CD14-positive monocyte (primary cell): ENCODE data around the gene IRAK1. TPM values are rescaled to one million over a fixed set of nuclear protein-coding genes. Genes with fewer than 3 reads are reported as not detected.

ENCODE experiments used
- DNase-seq, 3 donors: peaks; one replicate each; pipeline ENCODE4 v3.0.0-alpha.2; 2011 to 2022
- H2AFZ ChIP-seq: 2 replicates; pipeline ENCODE4 v1.6.0; 2012; ENCODE audit warnings: mild to moderate bottlenecking, low read depth, low read length, inconsistent platforms; ENCODE audit not compliant: insufficient read depth, poor library complexity, severe bottlenecking
- H3K27ac ChIP-seq, 2 donors: 1 replicate in 1 of 2; 2 replicates in 1 of 2; pipeline ENCODE4 v1.5.1; 2012 to 2013; ENCODE audit warnings: low read length in 2 of 2, control low read depth in 1 of 2, inconsistent platforms in 1 of 2, low read depth in 1 of 2, mild to moderate bottlenecking in 1 of 2
- H3K27me3 ChIP-seq, 2 donors: one replicate each; pipeline versions ENCODE4 v1.6.0 to v1.6.1; 2011 to 2013; ENCODE audit warnings: low read length in 2 of 2; ENCODE audit not compliant: control insufficient read depth in 2 of 2, insufficient read depth in 2 of 2
- H3K36me3 ChIP-seq, 2 donors: replicated peaks in 1 of 2; 1 replicate in 1 of 2; 2 replicates in 1 of 2; pipeline versions ENCODE4 v1.5.1 to v1.6.1; 2012 to 2013; ENCODE audit warnings: low read length in 2 of 2, control low read depth in 1 of 2, inconsistent platforms in 1 of 2, mild to moderate bottlenecking in 1 of 2; ENCODE audit not compliant: insufficient read depth in 2 of 2, control insufficient read depth in 1 of 2
- H3K4me1 ChIP-seq, 2 donors: 1 replicate in 1 of 2; 2 replicates in 1 of 2; pipeline versions ENCODE4 v1.5.1 to v1.6.1; 2012 to 2013; ENCODE audit warnings: low read length in 2 of 2, control low read depth in 1 of 2, inconsistent platforms in 1 of 2, mild to moderate bottlenecking in 1 of 2, moderate library complexity in 1 of 2; ENCODE audit not compliant: insufficient read depth in 2 of 2, control insufficient read depth in 1 of 2
- H3K4me2 ChIP-seq: replicated peaks from 2 replicates; pipeline ENCODE3; 2012; ENCODE audit warnings: low read length, moderate library complexity, mild to moderate bottlenecking; ENCODE audit not compliant: poor library complexity, severe bottlenecking; ENCODE audit errors: extremely low read depth
- H3K4me3 ChIP-seq, 3 experiments: fragments of 200-600 bp in 1 of 3; sonication (generic) in 1 of 3; replicated peaks in 1 of 3; 1 replicate in 2 of 3; 2 replicates in 1 of 3; pipeline ENCODE4 v1.5.1; 2011 to 2013; ENCODE audit warnings: low read length in 3 of 3, mild to moderate bottlenecking in 3 of 3, control low read depth in 2 of 3, low read depth in 2 of 3, inconsistent platforms in 1 of 3, moderate library complexity in 1 of 3
- H3K79me2 ChIP-seq: 2 replicates; pipeline ENCODE4 v1.6.0; 2012; ENCODE audit warnings: mild to moderate bottlenecking, control low read depth, inconsistent platforms, low read length, moderate library complexity; ENCODE audit not compliant: insufficient read depth
- H3K9ac ChIP-seq: 2 replicates; pipeline ENCODE4 v1.6.0; 2017; ENCODE audit warnings: low read length, mild to moderate bottlenecking; ENCODE audit not compliant: insufficient read depth, poor library complexity, severe bottlenecking
- H3K9me3 ChIP-seq, 2 donors: replicated peaks in 1 of 2; 1 replicate in 1 of 2; 2 replicates in 1 of 2; pipeline versions ENCODE4 v1.5.1 to v1.6.1; 2012 to 2013; ENCODE audit warnings: low read length in 2 of 2, control low read depth in 1 of 2; ENCODE audit not compliant: control insufficient read depth in 1 of 2, insufficient read depth in 1 of 2
- H4K20me1 ChIP-seq: 2 replicates; pipeline ENCODE4 v1.6.0; 2012; ENCODE audit warnings: mild to moderate bottlenecking, low read length, control low read depth, moderate library complexity; ENCODE audit not compliant: insufficient read depth
- H3K27ac Mint-ChIP-seq, 7 donors: one replicate each; pipeline ENCODE4 v1.8.0; 2020; ENCODE audit warnings: mild to moderate bottlenecking in 7 of 7, mixed read lengths in 7 of 7, moderate library complexity in 6 of 7, inconsistent platforms in 2 of 7
- H3K27me3 Mint-ChIP-seq, 3 donors: one replicate each; pipeline ENCODE4 v1.8.0; 2021 to 2022; ENCODE audit warnings: low read depth in 3 of 3, mild to moderate bottlenecking in 3 of 3, mixed read lengths in 3 of 3, moderate library complexity in 3 of 3, inconsistent platforms in 1 of 3
- H3K36me3 Mint-ChIP-seq, 2 donors: one replicate each; pipeline ENCODE4 v1.8.0; 2020; ENCODE audit warnings: mixed read lengths in 2 of 2, inconsistent platforms in 1 of 2, mild to moderate bottlenecking in 1 of 2
- H3K4me1 Mint-ChIP-seq: one replicate; pipeline ENCODE4 v1.8.0; 2020; ENCODE audit warnings: mild to moderate bottlenecking, mixed read lengths
- H3K4me3 Mint-ChIP-seq, 2 donors: one replicate each; pipeline ENCODE4 v1.8.0; 2020; ENCODE audit warnings: mild to moderate bottlenecking in 2 of 2, mixed read lengths in 2 of 2, moderate library complexity in 1 of 2
- H3K9me3 Mint-ChIP-seq, 7 donors: one replicate each; pipeline ENCODE4 v1.8.0; 2020 to 2022; ENCODE audit warnings: mixed read lengths in 7 of 7, mild to moderate bottlenecking in 6 of 7, moderate library complexity in 6 of 7, inconsistent platforms in 2 of 7
- CTCF ChIP-seq: fragments of 200-600 bp; IDR thresholded peaks from one replicate; pipeline ENCODE4 v1.8.0; 2022; ENCODE audit warnings: antibody characterized with exemption, mild to moderate bottlenecking
- WGBS: methylation state at CpG from one replicate; pipeline ENCODE4 v1.1.5; 2013; ENCODE audit warnings: missing lambda C conversion rate; ENCODE audit not compliant: insufficient coverage; 5-methylcytosine and 5-hydroxymethylcytosine counted together
- intact Hi-C, 2 donors: fragments of 100-400 bp; cut with micrococcal nuclease; formaldehyde crosslinking; loops; one replicate each; pipeline versions ENCODE4 v1.15.0 to v1.15.1; 2023
- polyA minus RNA-seq: library from RNA; depleted of rRNA, polyadenylated mRNA; stranded (reverse); fragments of >200 nt; gene quantifications from 2 replicates; pipeline ENCODE4 v1.2.3, GENCODE V29; 2012
- polyA plus RNA-seq, 3 donors: library from polyadenylated mRNA; depleted of rRNA in 1 of 3; unstranded in 2 of 3; stranded (reverse) in 1 of 3; fragments of 300-500 nt in 2 of 3; fragments of >200 nt in 1 of 3; fragmentation: Illumina TruSeq in 2 of 3; gene quantifications; 1 replicate in 2 of 3; 2 replicates in 1 of 3; pipeline ENCODE4 v1.2.3, GENCODE V29; 2012 to 2021
- total RNA-seq, 12 experiments: library from RNA in 1 of 12; stranded (reverse) in 1 of 12; fragments of 120-200 nt in 1 of 12; gene quantifications; one replicate each; pipeline ENCODE4 v1.2.4 and lab custom pipeline; 2013 to 2026; ENCODE audit warnings: mixed read lengths in 6 of 12, inconsistent platforms in 1 of 12

The IRAK1 gene
- total RNA-seq (2013) = 59.9 TPM
- polyA plus RNA-seq (100 to 1,000 TPM in 1 of 3 donors, 10 to 100 TPM in 2; 47.8 to 109 (median 49.5) TPM), polyA minus RNA-seq (52.0 and 79.5 TPM in 2 replicates), total RNA-seq (lab: John Stamatoyannopoulos, UW) (149 to 402 (median 215) reads per million in 11 experiments)

- intact Hi-C loops = loop anchor here in 1 of 2 donors (1.0 to 10.0 kb wide), 2 partner anchors 20 to 75 kb away; partner anchors contain the start of gene MECP2
These were observed at the start of gene IRAK1 for GRCh38 chrX:154019633-154020528. TSS of gene IRAK1 (minus strand) at chrX:154019902. CDS start at chrX:154019812, 90 bp downstream.

More at GRCh38 chrX:154019633-154020528, at the start of gene IRAK1:
- H3K27ac ChIP-seq = peak within 1 kb of the TSS; percentile 97 to 99
- H3K4me2 ChIP-seq = peak within 1 kb of the TSS; percentile 83
- H3K36me3 ChIP-seq = peaks cover 32% of the 10 kb centered on the region in 2 donors
- no peak within 1 kb of the TSS for H2AFZ ChIP-seq
- peaks cover 0 to 48% (median 0%) of the 10 kb centered on the region in 3 donors for H3K27me3 Mint-ChIP-seq
- H3K27me3 ChIP-seq = peaks cover 0 to 2% of the 10 kb centered on the region in 2 donors
- peak within 1 kb of the TSS; percentile 95 to 99 (median 98) for H3K27ac Mint-ChIP-seq
- TF ChIP-seq CTCF = no peak
- 0% methylated on average over 71 of the region's 99 CpGs for WGBS
- H3K4me3 ChIP-seq = peak within 1 kb of the TSS; percentile 61 to 79 (median 69)
- peak; percentile 63 to 78 (median 63) for DNase-seq
- peaks cover 0 to 7% (median 0%) of the 10 kb centered on the region in 7 donors for H3K9me3 Mint-ChIP-seq
- peaks cover 47% of the 10 kb centered on the region for H4K20me1 ChIP-seq
- peak within 1 kb of the TSS; percentile 96 for H3K9ac ChIP-seq
- peaks cover 20 to 31% of the 10 kb centered on the region in 2 donors for H3K36me3 Mint-ChIP-seq
- peak within 1 kb of the TSS; percentile 92 to 94 for H3K4me3 Mint-ChIP-seq
- peaks cover 32% of the 10 kb centered on the region for H3K4me1 Mint-ChIP-seq
- H3K9me3 ChIP-seq = peaks cover 0 to 5% of the 10 kb centered on the region in 2 donors
- peaks cover 47% of the 10 kb centered on the region for H3K79me2 ChIP-seq
- H3K4me1 ChIP-seq = peaks cover 28 to 33% of the 10 kb centered on the region in 2 donors
